Left hindlimb (tissue), 1 donor: ENCODE measurements around the gene PTEN.
"Not testable (repeated sequence)": the region's sequence is repeated elsewhere in the genome, so short reads cannot be mapped to it uniquely, and the experiment has no call there.

Experiments
- DNase-seq: peaks from one replicate; pipeline ENCODE4 v3.0.0-alpha.2; 2018

PTEN gene

GRCh38 chr10:87873656-87874055, 10.2 kb downstream of the PTEN start:
- DNase-seq = no peak

GRCh38 chr10:87875929-87876571, 12.6 kb downstream of the PTEN start:
- DNase-seq = no peak

GRCh38 chr10:87878664-87879459, 15.4 kb downstream of the PTEN start:
- no peak for DNase-seq

- DNase-seq = no peak
These were observed 16.9 kb downstream of the PTEN start for GRCh38 chr10:87880336-87880735.

- DNase-seq = not testable (repeated sequence)
These were observed 18.1 kb downstream of the PTEN start for GRCh38 chr10:87881373-87882059.

- no peak for DNase-seq
These were observed 19.3 kb downstream of the PTEN start for GRCh38 chr10:87882555-87883294.

GRCh38 chr10:87886635-87887034, 23.2 kb downstream of the PTEN start:
- no peak for DNase-seq

GRCh38 chr10:87887146-87887545, 23.7 kb downstream of the PTEN start:
- DNase-seq = no peak

GRCh38 chr10:87887548-87888289, 24.3 kb downstream of the PTEN start:
- DNase-seq = no peak

GRCh38 chr10:87895430-87895829, 32.0 kb downstream of the PTEN start:
- no peak for DNase-seq

- DNase-seq = no peak
These were observed 32.8 kb downstream of the PTEN start for GRCh38 chr10:87896216-87896615.

- DNase-seq = not testable (repeated sequence)
These were observed 34.5 kb downstream of the PTEN start for GRCh38 chr10:87897957-87898356.

GRCh38 chr10:87903396-87903795, 40.0 kb downstream of the PTEN start:
- not testable (repeated sequence) for DNase-seq

- DNase-seq = no peak
These were observed 49.9 kb downstream of the PTEN start for GRCh38 chr10:87913156-87913921.

GRCh38 chr10:87915406-87915805, 52.0 kb downstream of the PTEN start:
- DNase-seq = no peak

- no peak for DNase-seq
These were observed 52.6 kb downstream of the PTEN start for GRCh38 chr10:87915989-87916388.

GRCh38 chr10:87916515-87916914, 53.1 kb downstream of the PTEN start:
- no peak for DNase-seq

- DNase-seq = no peak
These were observed 54.9 kb downstream of the PTEN start for GRCh38 chr10:87918254-87918859.

- DNase-seq = no peak
These were observed 57.1 kb downstream of the PTEN start for GRCh38 chr10:87920538-87920937.

- DNase-seq = no peak
These were observed 58.7 kb downstream of the PTEN start for GRCh38 chr10:87921931-87922688.
